Stomach (tissue), 4 donors: ENCODE data around the gene FAM120B.

Experiments used
- CTCF ChIP-seq, 7 experiments: fragments of 450-650 bp in 4 of 7; fragments of 200-600 bp in 3 of 7; sonication (generic) in 3 of 7; IDR thresholded peaks; one replicate each; pipeline ENCODE4 v1.5.1; 2016 to 2019; ENCODE audit warnings: antibody characterized with exemption in 7 of 7, control low read depth in 2 of 7, mild to moderate bottlenecking in 1 of 7
- POLR2A ChIP-seq, 4 donors: fragments of 450-650 bp; IDR thresholded peaks; one replicate each; pipeline ENCODE4 v1.6.1; 2016; ENCODE audit warnings: antibody characterized with exemption in 4 of 4, control low read depth in 2 of 4, mild to moderate bottlenecking in 1 of 4, moderate library complexity in 1 of 4
- POLR2AphosphoS5 ChIP-seq, 3 donors: sonication (generic); formaldehyde crosslinking; IDR thresholded peaks; one replicate each; pipeline ENCODE4 v1.6.1; 2016; ENCODE audit warnings: antibody characterized with exemption in 3 of 3

- TF ChIP-seq CTCF (IDR thresholded peaks at IDR 0.05) (no peak), POLR2A (IDR thresholded peaks at IDR 0.05) (no peak), POLR2AphosphoS5 (IDR thresholded peaks at IDR 0.05) (no peak)
These were observed 111.3 kb downstream of the FAM120B start for GRCh38 chr6:170417881-170418280.
